ENCODE results near the gene DENND1A.
"Not testable (repeated sequence)": the region's sequence is repeated elsewhere in the genome, so short reads cannot be mapped to it uniquely, and the experiment has no call there.

Gene DENND1A

DNA sequence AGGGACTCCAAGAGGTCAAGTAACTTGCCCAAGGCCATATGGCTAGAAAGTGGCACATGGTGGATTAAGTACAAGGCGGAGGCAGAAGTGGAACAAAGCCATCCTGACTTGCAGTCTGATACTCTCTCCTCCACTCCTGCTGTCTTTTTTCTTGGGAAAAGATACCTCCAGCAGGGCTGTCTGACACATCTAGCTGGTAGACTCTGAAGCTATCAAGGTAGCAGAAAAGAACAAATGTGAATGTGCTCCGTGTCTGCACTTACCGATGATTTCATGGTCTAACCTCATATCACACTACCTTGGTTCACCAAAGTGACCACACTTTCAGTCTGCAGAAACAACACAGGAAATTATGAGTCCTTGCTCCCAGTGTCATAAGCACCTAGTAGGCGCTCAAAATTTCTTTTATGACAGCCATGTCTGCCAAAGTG is 289.1 kb downstream of the DENND1A start:
- TF ChIP-seq, protein P1, sequence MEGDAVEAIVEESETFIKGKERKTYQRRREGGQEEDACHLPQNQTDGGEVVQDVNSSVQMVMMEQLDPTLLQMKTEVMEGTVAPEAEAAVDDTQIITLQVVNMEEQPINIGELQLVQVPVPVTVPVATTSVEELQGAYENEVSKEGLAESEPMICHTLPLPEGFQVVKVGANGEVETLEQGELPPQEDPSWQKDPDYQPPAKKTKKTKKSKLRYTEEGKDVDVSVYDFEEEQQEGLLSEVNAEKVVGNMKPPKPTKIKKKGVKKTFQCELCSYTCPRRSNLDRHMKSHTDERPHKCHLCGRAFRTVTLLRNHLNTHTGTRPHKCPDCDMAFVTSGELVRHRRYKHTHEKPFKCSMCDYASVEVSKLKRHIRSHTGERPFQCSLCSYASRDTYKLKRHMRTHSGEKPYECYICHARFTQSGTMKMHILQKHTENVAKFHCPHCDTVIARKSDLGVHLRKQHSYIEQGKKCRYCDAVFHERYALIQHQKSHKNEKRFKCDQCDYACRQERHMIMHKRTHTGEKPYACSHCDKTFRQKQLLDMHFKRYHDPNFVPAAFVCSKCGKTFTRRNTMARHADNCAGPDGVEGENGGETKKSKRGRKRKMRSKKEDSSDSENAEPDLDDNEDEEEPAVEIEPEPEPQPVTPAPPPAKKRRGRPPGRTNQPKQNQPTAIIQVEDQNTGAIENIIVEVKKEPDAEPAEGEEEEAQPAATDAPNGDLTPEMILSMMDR (IDR thresholded peaks at IDR 0.05; ENCODE audit: low read depth, low read length): no peak
- no peak overlapping the region for H3K4me3 ChIP-seq (ENCODE audit: low read depth, low read length)

DNA sequence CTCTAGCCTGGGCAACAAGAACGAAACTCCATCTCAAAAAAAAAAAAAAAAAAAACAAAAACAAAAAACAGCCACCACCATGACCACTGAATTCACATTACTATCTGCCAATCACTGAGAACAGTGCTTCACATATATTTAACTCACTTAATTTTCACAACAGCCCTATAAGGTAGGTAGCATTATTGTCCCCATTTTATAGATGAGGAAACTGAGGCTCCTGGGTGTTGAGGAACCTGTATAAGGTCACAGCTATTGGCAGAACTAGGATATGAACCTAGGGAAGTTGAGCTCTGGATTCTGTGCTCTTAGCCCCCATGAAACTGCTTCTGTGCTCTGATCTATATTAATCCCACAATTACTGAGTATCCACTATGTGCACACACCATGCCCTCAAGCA is 290.2 kb downstream of the DENND1A start:
- TF ChIP-seq, protein P1 (IDR thresholded peaks at IDR 0.05; ENCODE audit: low read depth, low read length): no peak
- H3K4me3 ChIP-seq (ENCODE audit: low read depth, low read length): no peak overlapping the region

DNA sequence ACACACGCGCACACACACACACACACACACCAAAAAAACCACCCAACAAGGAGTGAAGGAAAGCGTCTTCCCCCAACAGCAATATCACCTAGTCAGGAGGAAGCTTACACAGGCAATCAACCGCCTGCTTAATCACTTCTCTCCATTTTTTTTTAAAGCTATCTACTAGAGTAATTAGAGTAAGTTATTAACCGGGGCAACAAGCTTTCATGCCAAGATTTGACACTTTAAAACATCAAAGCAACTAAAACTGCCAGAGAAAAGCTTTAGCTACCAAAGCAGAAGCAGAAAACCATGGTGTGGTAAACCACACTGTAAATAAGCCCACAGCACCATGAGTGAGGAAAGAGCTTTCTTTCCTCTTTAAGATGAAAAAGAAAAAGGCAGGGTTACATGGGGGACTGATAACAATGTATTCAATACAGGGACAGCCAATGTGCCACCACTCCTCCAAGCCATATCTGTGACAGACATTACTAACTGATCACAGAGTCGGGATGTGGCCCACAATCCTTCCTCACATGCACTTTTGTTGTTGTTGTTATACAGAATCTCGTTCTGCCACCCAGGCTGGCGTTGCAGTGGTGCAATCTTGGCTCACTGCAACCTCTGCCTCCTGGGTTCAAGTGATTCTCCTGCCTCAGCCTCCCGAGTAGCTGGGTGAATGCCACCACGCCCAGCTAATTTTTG is 291.8 kb downstream of the DENND1A start:
- TF ChIP-seq, protein P1 (IDR thresholded peaks at IDR 0.05; ENCODE audit: low read depth, low read length): no peak
- H3K4me3 ChIP-seq (ENCODE audit: low read depth, low read length): no peak overlapping the region

DNA sequence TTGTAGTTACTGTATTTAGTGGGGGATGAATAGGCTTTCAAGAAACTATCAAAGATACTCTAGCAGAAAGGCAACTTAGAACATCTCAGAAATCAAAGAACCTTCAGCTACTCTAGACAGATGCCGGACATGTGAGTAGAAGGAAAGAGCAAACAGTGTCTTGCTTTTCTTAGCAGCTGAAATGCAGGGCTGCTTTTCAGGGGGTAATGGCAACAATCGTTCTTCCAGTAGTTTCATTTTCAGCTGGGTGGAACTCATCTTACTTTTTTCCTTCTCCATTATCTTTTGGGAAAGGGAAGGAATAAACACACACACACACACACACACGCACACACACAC is 292.4 kb downstream of the DENND1A start:
- TF ChIP-seq, protein P1 (IDR thresholded peaks at IDR 0.05; ENCODE audit: low read depth, low read length): no peak
- no peak overlapping the region for H3K4me3 ChIP-seq (ENCODE audit: low read depth, low read length)

DNA sequence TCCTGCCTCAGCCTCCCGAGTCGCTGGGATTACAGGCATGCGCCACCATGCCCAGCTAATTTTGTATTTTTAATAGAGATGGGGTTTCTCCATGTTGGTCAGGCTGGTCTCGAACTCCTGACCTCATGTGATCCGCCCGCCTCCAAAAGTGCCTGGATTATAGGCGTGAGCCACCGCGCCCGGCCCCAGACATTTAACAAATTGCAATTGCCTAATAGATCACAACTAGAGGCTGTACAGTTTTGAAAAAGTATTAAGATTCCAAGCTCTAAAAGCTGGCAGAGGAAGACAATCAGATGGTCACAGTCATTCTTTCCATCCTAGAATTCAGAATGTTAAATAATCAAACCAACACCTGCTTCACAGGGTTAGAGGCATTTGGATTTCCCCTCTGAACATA is 293.1 kb downstream of the DENND1A start:
- not testable (repeated sequence) for H3K4me3 ChIP-seq (ENCODE audit: low read depth, low read length)

DNA sequence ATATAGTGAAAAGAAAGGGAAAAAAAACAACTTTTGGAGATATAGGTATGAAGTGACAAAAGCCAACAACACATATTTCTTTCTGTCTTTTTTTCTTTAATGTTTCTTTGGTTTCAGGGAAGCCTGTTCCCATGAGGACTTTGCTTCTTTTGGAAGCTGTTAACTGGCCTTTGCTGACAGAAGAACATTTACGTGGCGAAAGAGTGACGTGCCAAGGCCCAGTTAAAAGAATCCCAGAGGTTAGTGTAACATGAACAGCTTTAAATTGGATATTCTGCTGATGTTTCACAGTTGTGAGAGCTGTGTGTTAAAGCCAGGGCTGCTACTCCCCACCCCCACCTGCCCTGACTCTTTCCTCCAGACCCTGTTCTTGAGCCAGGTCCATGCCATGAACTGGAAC is 298.1 kb downstream of the DENND1A start:
- H3K4me3 ChIP-seq (ENCODE audit: low read depth, low read length): no peak overlapping the region
- TF ChIP-seq, protein P1 (IDR thresholded peaks at IDR 0.05; ENCODE audit: low read depth, low read length): no peak

DNA sequence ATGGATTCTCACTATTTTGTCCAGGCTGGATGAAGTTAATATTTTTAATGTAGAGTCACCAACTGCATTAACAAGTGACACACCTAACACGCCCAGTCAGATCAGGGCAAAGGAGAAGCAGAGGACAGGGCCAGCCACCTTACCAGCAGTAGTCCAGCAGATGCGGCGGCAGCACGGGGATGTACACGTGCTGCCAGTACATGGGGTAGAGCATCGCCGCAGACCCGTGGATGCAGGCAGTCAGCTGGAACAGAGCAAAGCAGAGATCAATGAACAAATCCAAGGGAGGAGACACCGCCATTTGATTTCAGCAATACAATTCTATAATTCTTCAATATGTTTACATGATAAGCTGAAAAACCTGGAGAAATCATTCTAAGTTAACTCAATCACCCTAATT is 299.7 kb downstream of the DENND1A start:
- TF ChIP-seq, protein P1 (IDR thresholded peaks at IDR 0.05; ENCODE audit: low read depth, low read length): no peak
- no peak overlapping the region for H3K4me3 ChIP-seq (ENCODE audit: low read depth, low read length)

DNA sequence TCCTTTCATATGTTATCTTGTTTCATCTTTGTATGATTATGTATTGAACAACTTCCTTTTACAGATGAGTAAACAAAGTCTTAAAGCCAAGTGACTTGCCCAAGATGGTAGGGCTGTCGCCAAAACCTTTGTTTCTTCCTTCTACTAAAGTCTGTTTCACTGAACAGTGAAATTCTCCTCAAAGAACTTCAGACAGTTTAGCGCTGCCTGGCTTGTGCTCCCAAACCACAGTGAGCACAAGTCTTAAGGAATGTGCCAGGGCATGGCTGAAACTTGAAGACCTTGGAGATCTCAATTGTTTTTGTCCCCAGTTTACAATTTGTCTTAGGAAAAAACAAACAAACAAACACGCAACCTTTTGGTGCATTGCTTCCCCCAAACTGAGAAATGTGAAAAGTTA is 300.4 kb downstream of the DENND1A start:
- TF ChIP-seq, protein P1 (IDR thresholded peaks at IDR 0.05; ENCODE audit: low read depth, low read length): no peak
- no peak overlapping the region for H3K4me3 ChIP-seq (ENCODE audit: low read depth, low read length)
